HG03103 (cell line): ENCODE data around the gene HSD3B7.
A peak's percentile ranks its signal among the peaks of the same experiment; 100 is the strongest.

Source experiments
- ATAC-seq: cut with Tn5 transposase; IDR thresholded peaks from one replicate; pipeline ENCODE4 v1.9.1; 2021; ENCODE audit warnings: low read depth; ENCODE audit not compliant: unreplicated experiment

HSD3B7 gene

GRCh38 chr16:30956601-30957455, 28.2 kb upstream of the HSD3B7 start:
- peak; percentile 46 for ATAC-seq

- peak; percentile 49 for ATAC-seq
Measured at GRCh38 chr16:30957456-30958174, 27.4 kb upstream of the HSD3B7 start, which contains the start of gene SETD1A. Gene SETD1A, plus strand, starts transcription at chr16:30957754. Its CDS starts 978 bp downstream, at chr16:30958732.

GRCh38 chr16:30958175-30959079, 26.6 kb upstream of the HSD3B7 start:
- ATAC-seq: peak; percentile 25

GRCh38 chr16:30961384-30961783, 23.6 kb upstream of the HSD3B7 start:
- no peak for ATAC-seq

GRCh38 chr16:30963925-30964511, 21.0 kb upstream of the HSD3B7 start:
- ATAC-seq: no peak

GRCh38 chr16:30964574-30965226, 20.3 kb upstream of the HSD3B7 start:
- ATAC-seq: no peak

- ATAC-seq: no peak
Measured at GRCh38 chr16:30965436-30965835, 19.6 kb upstream of the HSD3B7 start.

- ATAC-seq: no peak
Measured at GRCh38 chr16:30966033-30966619, 18.9 kb upstream of the HSD3B7 start.

- ATAC-seq: no peak
Measured at GRCh38 chr16:30967795-30968194, 17.2 kb upstream of the HSD3B7 start.

- no peak for ATAC-seq
Measured at GRCh38 chr16:30969246-30969842, 15.7 kb upstream of the HSD3B7 start.

GRCh38 chr16:30971298-30971697, 13.7 kb upstream of the HSD3B7 start:
- ATAC-seq: no peak

GRCh38 chr16:30972872-30973271, 12.1 kb upstream of the HSD3B7 start:
- ATAC-seq: no peak

GRCh38 chr16:30974348-30974747, 10.7 kb upstream of the HSD3B7 start:
- ATAC-seq: no peak

GRCh38 chr16:30976486-30976885, 8.5 kb upstream of the HSD3B7 start:
- no peak for ATAC-seq

GRCh38 chr16:30977502-30977901, 7.5 kb upstream of the HSD3B7 start:
- ATAC-seq: no peak

- ATAC-seq: no peak
Measured at GRCh38 chr16:30979170-30980022, 5.6 kb upstream of the HSD3B7 start.

GRCh38 chr16:30980023-30980371, 5.0 kb upstream of the HSD3B7 start:
- ATAC-seq: no peak

- no peak for ATAC-seq
Measured at GRCh38 chr16:30980434-30980833, 4.6 kb upstream of the HSD3B7 start.
